ENCODE measurements around the gene TRPM5. TPM values are rescaled to one million over a fixed set of nuclear protein-coding genes. Genes with fewer than 3 reads are reported as not detected.
A peak's percentile ranks its signal among the peaks of the same experiment; 100 is the strongest.

TRPM5 gene
- total RNA-seq, 4 donors from 2014 or later: 0.21 TPM; not detected in 3

DNA sequence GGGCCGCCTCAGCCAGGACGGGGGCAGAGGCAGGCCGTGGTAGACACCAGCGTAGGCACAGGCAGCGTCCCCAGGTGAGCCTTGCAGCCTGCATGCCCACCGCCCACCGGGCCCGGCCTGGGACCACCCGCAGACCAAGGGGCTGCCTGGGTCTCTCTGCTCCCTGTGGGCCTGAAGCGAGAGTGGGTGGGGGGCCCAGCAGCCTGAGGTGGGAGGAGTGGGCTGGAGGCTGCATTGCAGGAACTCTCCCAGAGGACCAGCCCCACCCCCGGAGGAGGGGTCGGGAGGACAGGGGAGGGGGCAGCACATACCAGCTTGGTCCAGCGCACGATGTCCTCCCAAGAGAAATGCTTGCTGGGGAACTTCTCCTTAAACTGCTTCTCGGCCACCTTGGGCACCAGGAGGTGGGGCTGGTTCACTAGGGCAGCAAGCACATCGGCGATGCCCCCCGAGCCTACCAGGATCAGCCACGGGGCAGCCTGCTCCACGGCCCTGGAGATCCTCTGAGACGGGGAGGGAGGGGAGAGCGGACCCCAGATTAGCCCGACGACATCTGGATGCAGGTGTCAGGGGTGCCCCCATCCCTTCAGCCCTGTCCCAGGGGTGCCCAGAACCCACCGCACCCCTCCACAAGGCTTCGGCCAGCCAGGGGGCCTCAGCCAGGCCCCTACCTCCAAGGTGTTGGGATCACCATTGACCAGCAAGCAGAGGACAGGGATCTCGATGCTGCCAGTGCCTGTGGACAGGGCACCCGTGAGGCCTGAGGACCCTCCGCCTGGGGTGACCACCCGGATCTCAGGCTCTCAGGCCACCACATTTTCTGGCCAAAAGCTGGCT lies 26.2 kb downstream of the TRPM5 start:
- Histone ChIP-seq H3K9me3 (no peaks in the 10 kb centered on the region), H3K4me3 (no peak overlapping the region), H3K27ac (no peak overlapping the region), H3K27me3 (no peaks in the 10 kb centered on the region), H3K36me3 (no peaks in the 10 kb centered on the region), H3K4me1 (no peaks in the 10 kb centered on the region)
- intact Hi-C loops (cut with DNase I; ENCODE audit: low total_unique reads): no loop called here
- peak in 1 of 2 donors; percentile 13 for DNase-seq
- TF ChIP-seq POLR2A (IDR thresholded peaks at IDR 0.05): no peak
- TF ChIP-seq, protein P1, sequence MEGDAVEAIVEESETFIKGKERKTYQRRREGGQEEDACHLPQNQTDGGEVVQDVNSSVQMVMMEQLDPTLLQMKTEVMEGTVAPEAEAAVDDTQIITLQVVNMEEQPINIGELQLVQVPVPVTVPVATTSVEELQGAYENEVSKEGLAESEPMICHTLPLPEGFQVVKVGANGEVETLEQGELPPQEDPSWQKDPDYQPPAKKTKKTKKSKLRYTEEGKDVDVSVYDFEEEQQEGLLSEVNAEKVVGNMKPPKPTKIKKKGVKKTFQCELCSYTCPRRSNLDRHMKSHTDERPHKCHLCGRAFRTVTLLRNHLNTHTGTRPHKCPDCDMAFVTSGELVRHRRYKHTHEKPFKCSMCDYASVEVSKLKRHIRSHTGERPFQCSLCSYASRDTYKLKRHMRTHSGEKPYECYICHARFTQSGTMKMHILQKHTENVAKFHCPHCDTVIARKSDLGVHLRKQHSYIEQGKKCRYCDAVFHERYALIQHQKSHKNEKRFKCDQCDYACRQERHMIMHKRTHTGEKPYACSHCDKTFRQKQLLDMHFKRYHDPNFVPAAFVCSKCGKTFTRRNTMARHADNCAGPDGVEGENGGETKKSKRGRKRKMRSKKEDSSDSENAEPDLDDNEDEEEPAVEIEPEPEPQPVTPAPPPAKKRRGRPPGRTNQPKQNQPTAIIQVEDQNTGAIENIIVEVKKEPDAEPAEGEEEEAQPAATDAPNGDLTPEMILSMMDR (IDR thresholded peaks at IDR 0.05): no peak

DNA sequence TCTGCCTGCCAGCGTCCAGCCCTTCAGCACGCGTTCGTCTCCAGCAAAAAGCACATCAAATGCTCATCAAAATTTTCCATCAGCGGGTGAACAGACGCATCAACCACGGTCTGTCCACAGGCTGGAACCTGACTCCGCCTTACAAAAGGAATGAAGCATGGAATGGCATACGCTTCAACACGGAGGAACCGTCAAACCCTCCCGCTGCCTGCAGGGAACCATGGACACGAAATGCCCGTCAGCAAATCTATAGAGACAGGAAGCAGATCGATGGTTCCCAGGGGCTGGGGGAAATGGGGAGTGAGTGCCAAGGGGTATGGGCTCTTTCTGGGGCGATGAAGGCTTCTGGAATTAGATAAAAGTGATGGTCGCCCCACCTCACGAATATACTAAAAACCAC lies 27.5 kb downstream of the TRPM5 start:
- H3K4me3 ChIP-seq: no peak overlapping the region
- no peaks in the 10 kb centered on the region for H3K4me1 ChIP-seq
- intact Hi-C loops (cut with DNase I; ENCODE audit: low total_unique reads): no loop called here
- no peaks in the 10 kb centered on the region for H3K27me3 ChIP-seq
- H3K9me3 ChIP-seq: no peaks in the 10 kb centered on the region
- no peak overlapping the region for H3K27ac ChIP-seq
- H3K36me3 ChIP-seq: no peaks in the 10 kb centered on the region
- TF ChIP-seq POLR2A (IDR thresholded peaks at IDR 0.05): no peak
- TF ChIP-seq, protein P1 (IDR thresholded peaks at IDR 0.05): no peak
- DNase-seq: no peak

DNA sequence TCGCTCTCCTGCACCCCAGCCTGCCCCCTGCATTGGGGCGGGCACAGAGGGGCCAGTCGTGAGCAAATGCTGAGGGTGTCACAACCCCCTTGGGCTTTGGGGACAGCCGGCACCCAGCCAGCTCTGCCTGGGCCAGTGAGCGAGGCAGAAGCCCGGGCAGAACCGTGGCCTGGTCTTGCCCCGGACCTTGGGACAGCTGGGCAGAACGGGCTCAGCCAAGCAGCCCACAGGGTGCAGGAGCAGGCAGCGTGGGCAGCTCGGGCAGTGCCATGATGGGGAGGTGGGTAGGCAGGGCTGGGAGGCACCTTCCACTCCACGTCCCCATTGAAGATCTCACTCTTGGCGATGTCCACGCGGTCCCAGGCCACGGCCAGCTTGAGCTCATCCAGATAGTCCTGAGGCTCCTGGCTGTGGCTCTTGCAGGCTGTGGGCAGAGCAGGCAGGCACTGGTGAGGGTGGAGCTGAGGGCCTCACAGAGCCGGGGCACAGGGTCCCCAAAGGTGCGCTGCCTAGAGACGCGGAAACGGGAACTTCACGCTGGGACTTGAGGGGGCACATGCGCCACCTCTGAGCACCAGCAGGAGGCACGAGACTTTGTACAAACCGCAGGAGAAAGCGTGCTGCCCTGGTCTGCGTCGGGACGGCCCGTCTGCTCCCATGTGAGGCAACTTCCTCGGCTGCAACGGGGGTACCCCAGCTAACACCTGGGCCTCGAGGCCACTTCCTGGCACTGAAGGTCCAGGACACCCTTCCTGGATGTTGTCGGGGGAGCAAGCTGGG lies 28.5 kb downstream of the TRPM5 start:
- Histone ChIP-seq H3K36me3 (no peaks in the 10 kb centered on the region), H3K4me1 (no peaks in the 10 kb centered on the region), H3K27me3 (no peaks in the 10 kb centered on the region), H3K4me3 (no peak overlapping the region), H3K9me3 (no peaks in the 10 kb centered on the region), H3K27ac (no peak overlapping the region)
- DNase-seq: no peak
- no peak for TF ChIP-seq POLR2A (IDR thresholded peaks at IDR 0.05)
- TF ChIP-seq, protein P1 (IDR thresholded peaks at IDR 0.05): no peak
- intact Hi-C loops (cut with DNase I; ENCODE audit: low total_unique reads): no loop called here

DNA sequence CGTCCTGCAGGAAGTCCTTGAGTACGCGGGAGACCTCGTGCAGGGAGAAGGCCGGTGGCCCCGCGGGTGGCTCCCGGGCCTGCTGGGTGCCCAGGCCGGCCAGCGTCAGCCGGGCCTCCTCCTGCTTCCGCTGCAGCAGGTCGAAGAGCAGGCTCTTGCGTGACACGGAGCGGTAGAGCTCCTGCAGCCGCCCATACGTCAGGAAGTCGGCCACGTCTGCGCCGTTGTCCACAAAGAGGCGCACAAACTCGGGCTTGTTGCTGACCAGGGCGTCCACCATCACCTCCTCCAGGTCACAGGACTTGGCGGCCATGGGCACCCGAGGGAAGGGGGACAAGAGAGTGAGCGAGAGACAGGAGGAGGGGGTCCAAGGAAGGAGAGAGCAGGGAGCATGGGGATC lies 29.1 kb downstream of the TRPM5 start:
- no peak for TF ChIP-seq POLR2A (IDR thresholded peaks at IDR 0.05)
- TF ChIP-seq, protein P1 (IDR thresholded peaks at IDR 0.05): no peak

DNA sequence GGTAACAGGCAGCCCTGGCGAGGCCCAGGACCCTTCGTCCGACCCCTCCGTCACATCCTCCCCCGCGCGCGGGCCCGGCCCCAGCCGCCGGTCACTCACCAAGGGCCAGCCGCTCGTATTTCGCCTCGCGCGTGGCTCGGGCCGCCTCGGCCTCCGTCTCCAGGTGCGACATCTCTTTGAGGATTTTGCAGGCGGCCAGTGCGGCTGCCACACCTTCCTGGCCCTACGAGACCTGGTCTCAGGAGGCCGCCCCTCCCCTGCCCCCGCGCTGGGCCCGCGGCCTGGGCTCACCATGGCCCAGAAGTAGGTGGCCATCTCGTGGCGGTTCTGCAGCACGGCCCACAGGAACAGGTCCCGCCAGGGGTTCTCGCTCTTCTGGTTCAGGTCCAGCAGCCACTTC lies 29.7 kb downstream of the TRPM5 start:
- no peaks in the 10 kb centered on the region for H3K36me3 ChIP-seq
- H3K9me3 ChIP-seq: no peaks in the 10 kb centered on the region
- TF ChIP-seq POLR2A (IDR thresholded peaks at IDR 0.05): no peak
- TF ChIP-seq, protein P1 (IDR thresholded peaks at IDR 0.05): no peak
- intact Hi-C loops (cut with DNase I; ENCODE audit: low total_unique reads): no loop called here
- no peak overlapping the region for H3K27ac ChIP-seq
- H3K4me3 ChIP-seq: no peak overlapping the region
- no peak for DNase-seq
- H3K27me3 ChIP-seq: no peaks in the 10 kb centered on the region
- no peaks in the 10 kb centered on the region for H3K4me1 ChIP-seq

More for the DNA sequence above, 29.1 kb downstream of the TRPM5 start:
- no peak for DNase-seq
- Histone ChIP-seq H3K9me3 (no peaks in the 10 kb centered on the region), H3K36me3 (no peaks in the 10 kb centered on the region), H3K4me3 (no peak overlapping the region), H3K27ac (no peak overlapping the region), H3K27me3 (no peaks in the 10 kb centered on the region), H3K4me1 (no peaks in the 10 kb centered on the region)
- intact Hi-C loops (cut with DNase I; ENCODE audit: low total_unique reads): no loop called here

Data from uterus (tissue), 4 donors.